Measurements from ENCODE around the gene KRTAP10-4. TPM values are rescaled to one million over a fixed set of nuclear protein-coding genes. Genes with fewer than 3 reads are reported as not detected.

KRTAP10-4 gene
- total and polyA plus RNA-seq, 2 of the 4 experiments (the other 2 are of a cell fraction): not detected

GRCh38 chr21:44527156-44527982 is 46.2 kb upstream of the KRTAP10-4 start:
- Histone ChIP-seq H3K9me1 (ENCODE audit: insufficient read depth, low read length) (no peaks in the 10 kb centered on the region), H2AFZ (replicated peaks; ENCODE audit: low read length, poor library complexity) (no peak overlapping the region), H2BK120ac (ENCODE audit: low read depth, low read length) (no peak overlapping the region), H3K27ac (ENCODE audit: insufficient read depth, low read length) (no peak overlapping the region), H3K4me2 (ENCODE audit: low read depth, low read length) (no peak overlapping the region), H3K4me1 (ENCODE audit: control insufficient read depth, insufficient read depth, low read length) (no peaks in the 10 kb centered on the region), H3K79me1 (ENCODE audit: low read depth in 1 of 2, low read length in 2 of 2) (no peaks in the 10 kb centered on the region), H2AK9ac (replicated peaks; ENCODE audit: low read depth, low read length, poor library complexity) (no peak overlapping the region), H4K20me1 (ENCODE audit: insufficient read depth, low read length) (no peaks in the 10 kb centered on the region), H3K9me3 (ENCODE audit: control insufficient read depth, insufficient read depth, low read length) (peaks cover 21% of the 10 kb centered on the region), H3K56ac (ENCODE audit: extremely low read depth, insufficient read depth, low read length) (no peak overlapping the region), H3K4me3 (ENCODE audit: insufficient read depth, low read depth, low read length) (no peak overlapping the region), H3K4ac (ENCODE audit: low read depth, low read length) (no peak overlapping the region), H4K91ac (ENCODE audit: insufficient read depth, low read depth, low read length) (no peak overlapping the region), H3K14ac (replicated peaks; ENCODE audit: low read depth, low read length) (no peak overlapping the region), H2BK5ac (ENCODE audit: low read depth, low read length, poor library complexity, severe bottlenecking) (no peak overlapping the region), H4K5ac (ENCODE audit: low read depth, low read length) (no peak overlapping the region), H2AK5ac (ENCODE audit: low read depth, low read length) (no peak overlapping the region), H3K23ac (ENCODE audit: low read depth, low read length) (no peak overlapping the region), H3K27me3 (ENCODE audit: control insufficient read depth, insufficient read depth, low read length) (no peaks in the 10 kb centered on the region), H2BK20ac (ENCODE audit: low read depth, low read length) (no peak overlapping the region), H3K36me3 (ENCODE audit: control insufficient read depth, insufficient read depth, low read length) (no peaks in the 10 kb centered on the region), H4K8ac (ENCODE audit: low read depth in 2 of 2, low read length in 2 of 2) (no peak overlapping the region), H3K18ac (ENCODE audit: low read depth, low read length) (no peak overlapping the region), H3K9ac (ENCODE audit: low read depth, low read length) (no peak overlapping the region), H2BK15ac (ENCODE audit: low read depth, low read length) (no peak overlapping the region)
- ChIA-PET POLR2A (ENCODE audit: unreplicated experiment) (no interaction called here), CTCF (no interaction called here)
- dilution Hi-C loops (cut with HindIII; ENCODE audit: low sequenced_read_pairs, unreplicated experiment): no loop called here
- in situ Hi-C loops (cut with MboI; ENCODE audit: low sequenced_read_pairs): no loop called here
- 88% methylated on average over 17 of the region's 37 CpGs; no CpG with 5 or more reads in 1 of the 2 experiments for WGBS, 2 experiments (ENCODE audit: extremely low coverage in 2 of 2, insufficient read length in 1 of 2)
- DNase-seq (no peak), ATAC-seq (ENCODE audit: low read depth) (no peak)
- intact Hi-C loops (cut with micrococcal nuclease): no loop called here
- TF ChIP-seq CTCF (conservative IDR thresholded peaks at IDR 0.05; ENCODE audit: low read depth, low read length) (no peak), SMC3 (IDR thresholded peaks at IDR 0.05; ENCODE audit: low read depth, low read length) (no peak), RFX5 (IDR thresholded peaks at IDR 0.05; ENCODE audit: low read depth, low read length) (no peak), BHLHE40 (IDR thresholded peaks at IDR 0.05; ENCODE audit: low read depth, low read length) (no peak), CHD1 (IDR thresholded peaks at IDR 0.05; ENCODE audit: low read depth, low read length) (no peak), RCOR1 (IDR thresholded peaks at IDR 0.05; ENCODE audit: insufficient replicate concordance, low read length) (no peak), CEBPB (IDR thresholded peaks at IDR 0.05; ENCODE audit: low read depth, low read length) (no peak), FOS (IDR thresholded peaks at IDR 0.05; ENCODE audit: low read depth, low read length) (no peak), MAFK (IDR thresholded peaks at IDR 0.05; ENCODE audit: low read depth, low read length) (no peak), NFE2L2 (IDR thresholded peaks at IDR 0.05; ENCODE audit: low read depth, low read length) (no peak), USF2 (IDR thresholded peaks at IDR 0.05; ENCODE audit: low read depth, low read length) (no peak), MAZ (IDR thresholded peaks at IDR 0.05; ENCODE audit: borderline replicate concordance, low read depth, low read length) (no peak)
- no TSS peak for BruUV-seq (replicated peaks)

Measured in IMR-90 (cell line).